Activated CD8-positive, alpha-beta memory T cell treated with anti-CD3 and anti-CD28 coated beads, Interleukin-2, amount 10 ng/mL, durations not matched to agents 7 days and 5 days (primary cell): ENCODE measurements around the gene COQ2. TPM values are rescaled to one million over a fixed set of nuclear protein-coding genes. Genes with fewer than 3 reads are reported as not detected.
"Not testable (repeated sequence)": the region's sequence is repeated elsewhere in the genome, so short reads cannot be mapped to it uniquely, and the experiment has no call there.

Source experiments
- ATAC-seq: fragments of 150-1000 bp; cut with Tn5 transposase; one replicate; pipeline ENCODE4 v1.10.0; 2021; ENCODE audit warnings: moderate library complexity
- CTCF ChIA-PET: fragments of 350-600 bp; sonication (Branson Sonifier 250); formaldehyde crosslinking; loops from one replicate; lab custom pipeline; 2021; ENCODE audit warnings: antibody characterized with exemption; lab: Charles Lee
- DNase-seq: peaks from one replicate; pipeline ENCODE4 v3.0.0-alpha.2; 2020
- H3K27ac Mint-ChIP-seq: one replicate; pipeline ENCODE4 v1.8.0; 2021; ENCODE audit warnings: mild to moderate bottlenecking, mixed read lengths
- H3K27me3 Mint-ChIP-seq: one replicate; pipeline ENCODE4 v1.8.0; 2021; ENCODE audit warnings: mixed read lengths
- H3K36me3 Mint-ChIP-seq: one replicate; pipeline ENCODE4 v1.8.0; 2021; ENCODE audit warnings: mild to moderate bottlenecking, mixed read lengths
- H3K4me1 Mint-ChIP-seq: one replicate; pipeline ENCODE4 v1.8.0; 2021; ENCODE audit warnings: mixed read lengths
- H3K4me3 Mint-ChIP-seq: one replicate; pipeline ENCODE4 v1.8.0; 2021; ENCODE audit warnings: mild to moderate bottlenecking, moderate library complexity, mixed read lengths
- H3K9me3 Mint-ChIP-seq: one replicate; pipeline ENCODE4 v1.8.0; 2022; ENCODE audit warnings: low read depth, mixed read lengths
- total RNA-seq, 2 experiments: library from RNA; stranded (reverse); gene quantifications; one replicate each; pipeline ENCODE4 v1.2.3, GENCODE V29; 2021

Gene COQ2
- total RNA-seq, 2 experiments from 2014 or later, result 20.6 to 21.9 TPM

DNA sequence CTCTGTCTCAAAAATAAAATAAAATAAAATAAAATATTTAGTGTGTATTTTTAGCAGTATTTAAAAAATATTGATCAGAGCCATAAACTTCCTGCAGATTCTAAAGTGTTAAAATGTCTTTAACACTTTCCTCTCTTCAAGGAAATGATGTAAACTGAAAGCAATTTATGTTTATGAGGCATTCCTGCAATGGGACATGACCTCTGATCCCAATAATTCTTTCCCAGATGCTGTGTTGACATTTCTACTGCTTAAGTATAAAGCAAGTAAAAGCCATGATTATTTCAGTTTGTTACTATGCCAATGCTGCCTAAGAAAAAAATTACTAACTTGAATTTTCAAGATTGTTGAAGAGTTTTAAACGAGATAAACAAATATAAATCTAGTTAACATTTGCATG is 29.0 kb downstream of the COQ2 start:
- no peak overlapping the region for H3K27ac Mint-ChIP-seq
- no peak for ATAC-seq
- no peak overlapping the region for H3K4me3 Mint-ChIP-seq

GRCh38 chr4:83252782-83253405 is 31.7 kb downstream of the COQ2 start:
- H3K36me3 Mint-ChIP-seq, result peaks cover 5% of the 10 kb centered on the region
- no peak overlapping the region for H3K4me3 Mint-ChIP-seq
- H3K27ac Mint-ChIP-seq, result no peak overlapping the region
- peak; percentile 89 for ATAC-seq
- H3K4me1 Mint-ChIP-seq, result peaks cover 14% of the 10 kb centered on the region
- DNase-seq, result peak; percentile 85
- H3K27me3 Mint-ChIP-seq, result peaks cover 5% of the 10 kb centered on the region
- H3K9me3 Mint-ChIP-seq, result no peaks in the 10 kb centered on the region
- CTCF ChIA-PET, result interaction anchor here (0.6 to 5.5 kb wide), 22 partner anchors 9 to 530 kb away, joined by 3 to 52 read pairs (median 5); partner anchors contain the start of gene COPS4

More for the DNA sequence above, 29.0 kb downstream of the COQ2 start:
- H3K36me3 Mint-ChIP-seq, result peaks cover 16% of the 10 kb centered on the region
- no peak for DNase-seq
- CTCF ChIA-PET, result interaction anchor here (5.5 kb wide), 1 partner anchor 19 kb away, joined by 52 read pairs; no protein-coding TSS in a partner anchor
- peaks cover 14% of the 10 kb centered on the region for H3K4me1 Mint-ChIP-seq
- peaks cover 5% of the 10 kb centered on the region for H3K27me3 Mint-ChIP-seq
- H3K9me3 Mint-ChIP-seq, result no peaks in the 10 kb centered on the region

DNA sequence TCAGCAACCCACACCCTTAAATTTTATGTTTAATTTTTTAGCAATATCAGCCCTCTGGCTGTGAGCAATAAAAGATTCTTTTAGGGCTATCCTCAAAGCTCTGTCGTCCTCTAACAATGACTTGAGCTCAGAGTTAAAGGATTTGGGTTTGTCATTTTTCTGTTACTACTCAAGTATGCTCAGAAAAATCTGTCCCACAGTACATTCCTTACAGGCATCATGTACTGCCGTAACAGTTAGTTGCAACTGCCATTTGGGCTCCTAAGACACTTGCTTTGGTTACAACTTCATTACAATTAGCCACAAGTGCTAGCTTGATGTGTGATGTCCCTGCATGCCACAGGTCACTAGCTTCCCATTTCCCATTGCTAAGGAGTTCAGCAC is 33.2 kb downstream of the COQ2 start:
- H3K27ac Mint-ChIP-seq, result no peak overlapping the region
- no peak for ATAC-seq
- no peak for DNase-seq
- H3K9me3 Mint-ChIP-seq, result no peaks in the 10 kb centered on the region
- peaks cover 3% of the 10 kb centered on the region for H3K36me3 Mint-ChIP-seq
- H3K27me3 Mint-ChIP-seq, result peaks cover 12% of the 10 kb centered on the region
- H3K4me3 Mint-ChIP-seq, result no peak overlapping the region
- H3K4me1 Mint-ChIP-seq, result peaks cover 14% of the 10 kb centered on the region
- CTCF ChIA-PET, result interaction anchor here (0.6 to 5.5 kb wide), 15 partner anchors 8 to 216 kb away, joined by 3 to 52 read pairs (median 10); partner anchors contain the start of genes COPS4 and PLAC8

DNA sequence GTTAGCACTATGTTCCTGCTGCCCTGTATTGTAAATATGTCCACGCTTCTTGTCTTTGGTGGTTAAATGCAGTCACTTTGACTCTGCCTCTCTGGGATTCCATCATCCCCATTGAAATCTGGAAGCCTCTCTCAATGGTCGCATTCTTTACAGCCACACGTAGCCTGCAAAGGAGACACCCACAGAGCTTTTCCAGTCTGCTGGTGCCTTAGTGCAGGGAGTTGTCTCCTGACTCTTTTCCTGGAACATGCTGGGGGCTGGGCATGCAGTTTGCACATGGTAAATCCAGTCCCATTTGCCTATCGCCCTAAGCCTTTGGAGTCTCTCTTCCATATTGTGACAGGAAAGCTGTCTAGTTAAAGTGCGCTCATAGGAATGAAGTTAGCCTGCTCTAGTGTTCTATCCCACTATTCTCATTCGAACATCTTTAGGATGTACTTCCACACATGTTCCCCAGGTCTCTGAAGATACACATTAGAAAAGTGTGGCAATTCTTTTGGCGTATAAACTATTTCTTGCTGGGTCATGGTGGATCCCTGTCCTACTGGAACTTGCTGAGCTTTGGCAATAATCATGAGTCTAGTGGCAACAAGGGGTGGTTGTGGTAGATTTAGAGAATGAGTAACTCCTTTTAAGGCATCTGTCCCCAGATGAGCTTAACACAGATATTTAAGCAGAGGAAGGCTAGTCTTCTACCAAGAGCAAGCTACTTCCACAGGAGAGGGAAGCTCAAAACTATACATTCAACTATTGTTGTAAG is 33.7 kb downstream of the COQ2 start:
- H3K36me3 Mint-ChIP-seq, result peaks cover 3% of the 10 kb centered on the region
- peaks cover 15% of the 10 kb centered on the region for H3K27me3 Mint-ChIP-seq
- H3K9me3 Mint-ChIP-seq, result no peaks in the 10 kb centered on the region
- H3K4me1 Mint-ChIP-seq, result peaks cover 14% of the 10 kb centered on the region
- CTCF ChIA-PET, result interaction anchor here (0.6 to 5.5 kb wide), 15 partner anchors 8 to 216 kb away, joined by 3 to 52 read pairs (median 10); partner anchors contain the start of genes COPS4 and PLAC8
- H3K4me3 Mint-ChIP-seq, result no peak overlapping the region
- ATAC-seq (no peak), DNase-seq (no peak)
- H3K27ac Mint-ChIP-seq, result no peak overlapping the region

DNA sequence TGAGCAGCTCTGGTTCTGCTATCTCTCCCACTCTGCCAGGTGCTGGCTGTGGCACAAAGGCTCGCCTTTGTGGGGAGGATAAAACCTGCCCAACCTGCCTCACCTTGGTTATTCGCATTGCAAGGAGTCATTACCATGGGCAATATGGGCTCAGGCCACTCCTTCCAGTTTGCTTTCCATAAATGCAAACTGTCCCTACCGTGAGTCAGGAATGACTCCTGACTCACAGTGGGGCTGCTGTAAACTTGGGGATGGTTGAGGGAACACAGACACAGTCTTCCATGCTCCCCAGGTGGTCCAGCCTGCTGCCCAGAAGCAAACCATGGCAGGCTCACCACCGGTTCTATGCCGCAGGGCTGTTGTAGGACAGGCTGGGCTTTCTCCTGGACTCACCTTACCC is 36.1 kb downstream of the COQ2 start:
- CTCF ChIA-PET, result interaction anchor here (1.2 kb wide), 1 partner anchor 180 kb away, joined by 4 read pairs; no protein-coding TSS in a partner anchor
- H3K36me3 Mint-ChIP-seq, result peaks cover 11% of the 10 kb centered on the region
- no peak for DNase-seq
- H3K4me1 Mint-ChIP-seq, result peaks cover 11% of the 10 kb centered on the region
- no peaks in the 10 kb centered on the region for H3K9me3 Mint-ChIP-seq
- no peak overlapping the region for H3K4me3 Mint-ChIP-seq
- no peak for ATAC-seq
- H3K27ac Mint-ChIP-seq, result no peak overlapping the region
- H3K27me3 Mint-ChIP-seq, result peaks cover 37% of the 10 kb centered on the region

DNA sequence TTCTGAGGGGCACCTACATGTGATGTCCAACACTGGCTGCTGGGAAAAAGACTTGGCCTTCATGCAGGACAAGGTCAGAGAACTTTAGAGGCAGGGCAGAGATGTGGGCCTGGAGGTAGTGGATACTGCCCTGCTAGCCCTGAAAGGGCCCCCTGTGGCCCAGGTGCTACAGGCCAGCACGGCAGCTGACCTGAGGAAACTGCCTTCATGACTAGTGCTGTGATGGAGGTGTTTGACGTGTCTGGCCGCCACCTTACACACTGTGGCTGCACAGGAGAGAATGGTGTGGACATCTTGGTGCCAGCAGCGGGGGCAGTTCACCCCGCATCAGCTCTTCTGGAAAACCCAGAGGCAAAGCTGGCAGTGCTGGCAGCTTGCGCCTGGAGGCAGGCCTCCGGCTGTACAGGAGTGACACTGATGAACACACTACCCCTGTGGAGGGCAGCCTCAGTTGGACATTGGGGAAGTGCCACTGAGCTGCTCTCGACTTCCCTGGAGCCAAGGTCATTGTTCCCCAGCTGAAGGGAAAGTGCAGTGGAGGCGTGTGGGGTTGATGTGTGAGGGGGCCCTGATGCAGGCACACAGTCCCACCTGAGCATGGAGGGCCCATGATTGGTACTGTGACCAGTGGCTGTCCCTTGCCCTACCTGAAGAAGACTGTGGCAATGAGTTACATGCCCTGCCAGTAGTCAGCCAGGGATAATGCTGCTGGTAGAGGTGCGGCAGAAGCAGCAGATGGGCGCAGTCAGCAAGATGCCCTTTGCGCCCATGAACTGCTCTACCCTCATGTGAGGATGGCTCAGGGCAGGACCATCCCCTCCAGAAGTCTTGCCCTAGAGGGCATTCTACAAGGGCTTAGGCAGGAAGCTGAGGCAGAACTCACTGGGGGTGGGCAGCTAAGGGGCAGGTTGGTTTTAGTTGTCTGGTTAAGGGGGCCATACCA is 36.9 kb downstream of the COQ2 start:
- ATAC-seq (no peak), DNase-seq (no peak)
- Mint-ChIP-seq H3K27me3 (peaks cover 45% of the 10 kb centered on the region), H3K4me3 (no peak overlapping the region), H3K27ac (no peak overlapping the region), H3K9me3 (no peaks in the 10 kb centered on the region), H3K4me1 (peaks cover 5% of the 10 kb centered on the region), H3K36me3 (peaks cover 13% of the 10 kb centered on the region)
- CTCF ChIA-PET, result no interaction called here

GRCh38 chr4:83241132-83241531 is 43.5 kb downstream of the COQ2 start:
- H3K36me3 Mint-ChIP-seq, result peaks cover 18% of the 10 kb centered on the region
- peaks cover 13% of the 10 kb centered on the region for H3K4me1 Mint-ChIP-seq
- H3K9me3 Mint-ChIP-seq, result no peaks in the 10 kb centered on the region
- peaks cover 89% of the 10 kb centered on the region for H3K27me3 Mint-ChIP-seq
- CTCF ChIA-PET, result interaction anchor here (1.2 to 1.5 kb wide), 2 partner anchors 10 to 31 kb away, joined by 3 to 4 read pairs; no protein-coding TSS in a partner anchor
- no peak overlapping the region for H3K27ac Mint-ChIP-seq
- no peak overlapping the region for H3K4me3 Mint-ChIP-seq
- DNase-seq, result no peak
- ATAC-seq, result no peak

DNA sequence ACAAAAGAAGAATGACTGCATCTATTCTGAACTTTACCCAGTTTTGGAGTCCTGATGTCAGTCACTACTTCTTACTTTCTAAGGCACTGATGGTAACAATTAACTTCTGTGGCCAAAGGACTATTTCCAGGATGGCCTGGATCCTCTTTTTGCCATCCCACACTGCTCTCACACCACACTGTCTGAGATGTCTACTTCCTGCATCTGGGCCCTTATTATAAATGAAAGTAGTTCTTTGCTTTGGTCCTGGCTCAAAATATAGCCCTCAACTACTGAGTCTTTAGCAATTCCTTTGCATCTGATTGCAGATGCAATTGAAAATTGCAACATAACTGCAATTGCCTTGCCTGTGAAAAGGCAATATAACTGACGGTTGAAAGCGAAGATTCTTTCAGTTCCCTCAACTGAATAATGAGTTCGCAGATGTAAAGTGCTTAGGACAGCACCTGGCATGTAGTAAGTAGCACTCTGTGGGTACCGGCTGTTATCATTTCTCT is 44.2 kb downstream of the COQ2 start:
- peaks cover 18% of the 10 kb centered on the region for H3K36me3 Mint-ChIP-seq
- H3K27ac Mint-ChIP-seq, result no peak overlapping the region
- ATAC-seq (no peak), DNase-seq (no peak)
- H3K4me3 Mint-ChIP-seq, result no peak overlapping the region
- CTCF ChIA-PET, result no interaction called here
- peaks cover 91% of the 10 kb centered on the region for H3K27me3 Mint-ChIP-seq
- H3K4me1 Mint-ChIP-seq, result peaks cover 20% of the 10 kb centered on the region
- H3K9me3 Mint-ChIP-seq, result no peaks in the 10 kb centered on the region

GRCh38 chr4:83238393-83239248 is 46.0 kb downstream of the COQ2 start:
- H3K9me3 Mint-ChIP-seq, result no peaks in the 10 kb centered on the region
- CTCF ChIA-PET, result interaction anchor here (0.8 to 6.2 kb wide), 9 partner anchors 14 to 165 kb away, joined by 3 to 52 read pairs (median 4); no protein-coding TSS in a partner anchor
- peaks cover 12% of the 10 kb centered on the region for H3K36me3 Mint-ChIP-seq
- peaks cover 85% of the 10 kb centered on the region for H3K27me3 Mint-ChIP-seq
- DNase-seq (no peak), ATAC-seq (no peak)
- H3K4me1 Mint-ChIP-seq, result peaks cover 32% of the 10 kb centered on the region
- H3K4me3 Mint-ChIP-seq, result no peak overlapping the region
- no peak overlapping the region for H3K27ac Mint-ChIP-seq

DNA sequence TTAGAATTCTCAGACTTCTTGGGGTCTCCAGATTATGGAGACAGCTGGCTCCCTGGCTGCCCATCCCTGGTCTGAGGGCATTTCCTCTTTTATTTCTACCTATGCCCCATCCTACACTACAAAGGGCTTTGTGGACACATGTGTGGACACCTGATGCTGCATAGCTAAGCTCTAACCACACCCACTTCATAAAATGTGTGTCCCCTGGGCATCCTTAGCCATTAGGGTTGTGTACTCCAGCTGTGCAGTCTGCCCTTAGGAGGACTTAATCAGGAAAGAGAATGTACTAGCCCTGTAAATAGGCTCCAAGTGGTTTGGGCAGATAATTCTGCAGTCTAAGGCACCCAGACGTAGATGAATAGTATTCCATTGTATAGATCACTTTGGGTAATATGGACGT is 47.0 kb downstream of the COQ2 start:
- Mint-ChIP-seq H3K27ac (no peak overlapping the region), H3K4me3 (no peak overlapping the region), H3K27me3 (peaks cover 81% of the 10 kb centered on the region), H3K9me3 (no peaks in the 10 kb centered on the region), H3K4me1 (peaks cover 34% of the 10 kb centered on the region), H3K36me3 (peaks cover 9% of the 10 kb centered on the region)
- no peak for DNase-seq
- CTCF ChIA-PET, result interaction anchor here (0.8 to 6.2 kb wide), 9 partner anchors 14 to 164 kb away, joined by 3 to 52 read pairs (median 4); no protein-coding TSS in a partner anchor
- no peak for ATAC-seq

GRCh38 chr4:83235645-83236133 is 48.9 kb downstream of the COQ2 start:
- H3K36me3 Mint-ChIP-seq, result peaks cover 14% of the 10 kb centered on the region
- H3K9me3 Mint-ChIP-seq, DNase-seq: not testable (repeated sequence)
- H3K4me1 Mint-ChIP-seq, result peaks cover 53% of the 10 kb centered on the region
- peak overlapping the region; percentile 57 for H3K27ac Mint-ChIP-seq
- H3K4me3 Mint-ChIP-seq, result peak overlapping the region; percentile 40
- peak; percentile 52 for ATAC-seq
- H3K27me3 Mint-ChIP-seq, result peaks cover 83% of the 10 kb centered on the region
- CTCF ChIA-PET, result interaction anchor here (1.3 to 6.2 kb wide), 3 partner anchors 14 to 18 kb away, joined by 3 to 52 read pairs (median 9); no protein-coding TSS in a partner anchor
